Vagina (tissue), 2 donors: ENCODE measurements around the gene GRN.

ENCODE experiments used
- POLR2A ChIP-seq, 2 donors: fragments of 450-650 bp; IDR thresholded peaks; one replicate each; pipeline ENCODE4 v1.6.1; 2017; ENCODE audit warnings: antibody characterized with exemption in 2 of 2, mild to moderate bottlenecking in 2 of 2, moderate library complexity in 2 of 2
- TF ChIP-seq, protein P1 (sequence below), 3 experiments: fragments of 450-650 bp in 2 of 3; fragments of 200-600 bp in 1 of 3; sonication (generic) in 1 of 3; IDR thresholded peaks; one replicate each; pipeline ENCODE4 v1.5.1; 2017 to 2019; ENCODE audit warnings: antibody characterized with exemption in 3 of 3, mild to moderate bottlenecking in 2 of 3, moderate library complexity in 2 of 3

DNA sequence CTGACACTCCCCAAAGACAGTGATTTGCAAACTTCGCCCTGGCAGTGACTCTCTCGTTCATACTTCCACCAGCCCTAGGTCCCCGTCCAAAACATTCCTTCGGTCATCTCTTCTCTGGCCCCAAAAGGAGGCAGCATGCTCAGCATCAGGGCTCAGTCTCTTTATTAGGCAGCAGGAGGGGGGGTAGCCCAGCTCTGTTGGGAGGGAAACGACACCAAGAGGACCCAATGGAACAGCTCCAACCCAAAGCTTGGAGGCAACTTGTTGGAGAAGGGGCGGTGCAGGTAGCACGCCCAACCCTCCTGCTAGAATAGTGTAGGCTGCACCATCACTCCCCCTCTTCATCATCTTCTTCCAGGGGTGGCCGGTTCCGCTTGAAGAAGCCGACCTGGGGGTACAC, 26.9 kb downstream of the GRN start:
- TF ChIP-seq, protein P1, sequence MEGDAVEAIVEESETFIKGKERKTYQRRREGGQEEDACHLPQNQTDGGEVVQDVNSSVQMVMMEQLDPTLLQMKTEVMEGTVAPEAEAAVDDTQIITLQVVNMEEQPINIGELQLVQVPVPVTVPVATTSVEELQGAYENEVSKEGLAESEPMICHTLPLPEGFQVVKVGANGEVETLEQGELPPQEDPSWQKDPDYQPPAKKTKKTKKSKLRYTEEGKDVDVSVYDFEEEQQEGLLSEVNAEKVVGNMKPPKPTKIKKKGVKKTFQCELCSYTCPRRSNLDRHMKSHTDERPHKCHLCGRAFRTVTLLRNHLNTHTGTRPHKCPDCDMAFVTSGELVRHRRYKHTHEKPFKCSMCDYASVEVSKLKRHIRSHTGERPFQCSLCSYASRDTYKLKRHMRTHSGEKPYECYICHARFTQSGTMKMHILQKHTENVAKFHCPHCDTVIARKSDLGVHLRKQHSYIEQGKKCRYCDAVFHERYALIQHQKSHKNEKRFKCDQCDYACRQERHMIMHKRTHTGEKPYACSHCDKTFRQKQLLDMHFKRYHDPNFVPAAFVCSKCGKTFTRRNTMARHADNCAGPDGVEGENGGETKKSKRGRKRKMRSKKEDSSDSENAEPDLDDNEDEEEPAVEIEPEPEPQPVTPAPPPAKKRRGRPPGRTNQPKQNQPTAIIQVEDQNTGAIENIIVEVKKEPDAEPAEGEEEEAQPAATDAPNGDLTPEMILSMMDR (IDR thresholded peaks at IDR 0.05): no peak
- no peak for TF ChIP-seq POLR2A (IDR thresholded peaks at IDR 0.05)
